Skeletal muscle satellite cell (primary cell): Measurements from ENCODE around the gene RPTOR.
"Not testable (repeated sequence)": the region's sequence is repeated elsewhere in the genome, so short reads cannot be mapped to it uniquely, and the experiment has no call there.

Source experiments
- H3K27me3 ChIP-seq: 2 replicates; pipeline ENCODE4 v1.7.0; 2013; ENCODE audit warnings: low read length; ENCODE audit not compliant: control insufficient read depth, insufficient read depth
- H3K36me3 ChIP-seq: 2 replicates; pipeline ENCODE4 v1.7.0; 2013; ENCODE audit warnings: mild to moderate bottlenecking, control low read depth, low read length; ENCODE audit not compliant: insufficient read depth
- H3K4me1 ChIP-seq: 2 replicates; pipeline ENCODE4 v1.7.0; 2013; ENCODE audit warnings: low read length; ENCODE audit not compliant: control insufficient read depth, insufficient read depth
- H3K4me2 ChIP-seq: 2 replicates; pipeline ENCODE4 v1.7.0; 2013; ENCODE audit warnings: mild to moderate bottlenecking, low read length
- H3K4me3 ChIP-seq: 2 replicates; pipeline ENCODE4 v1.7.0; 2013; ENCODE audit warnings: low read length
- H3K9ac ChIP-seq: 2 replicates; pipeline ENCODE4 v1.7.0; 2013; ENCODE audit warnings: mild to moderate bottlenecking, low read depth, low read length, moderate library complexity
- H3K9me3 ChIP-seq: replicated peaks from 2 replicates; pipeline ENCODE4 v1.7.0; 2013; ENCODE audit warnings: mild to moderate bottlenecking, control low read depth, low read length

Gene RPTOR

DNA sequence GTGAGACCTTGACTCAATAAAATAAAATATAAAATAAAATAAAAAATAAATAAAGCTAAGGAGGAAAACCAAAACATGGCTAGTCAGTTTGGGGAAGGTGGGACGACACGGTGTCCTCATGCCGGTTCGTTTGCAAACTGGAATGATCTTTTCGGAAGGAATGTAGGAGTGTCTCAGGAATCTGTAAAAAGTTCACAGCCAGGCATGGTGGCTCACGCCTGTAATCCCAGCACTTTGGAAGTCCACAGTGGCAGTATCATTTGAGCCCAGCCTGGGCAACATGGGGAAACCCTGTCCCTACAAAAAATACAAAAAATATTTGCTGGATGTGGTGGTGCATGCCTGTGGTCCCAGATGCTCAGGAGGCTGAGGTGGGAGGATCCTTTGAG, 14.7 kb upstream of the RPTOR start:
- no peaks in the 10 kb centered on the region for H3K36me3 ChIP-seq
- H3K9me3 ChIP-seq: no peaks in the 10 kb centered on the region
- H3K4me2 ChIP-seq: peak overlapping the region; percentile 63
- no peaks in the 10 kb centered on the region for H3K27me3 ChIP-seq
- H3K4me3 ChIP-seq: no peak overlapping the region
- peak overlapping the region; percentile 76 for H3K9ac ChIP-seq
- peaks cover 31% of the 10 kb centered on the region for H3K4me1 ChIP-seq

- no peaks in the 10 kb centered on the region for H3K9me3 ChIP-seq
- no peak overlapping the region for H3K4me3 ChIP-seq
- H3K4me2 ChIP-seq: no peak overlapping the region
- H3K27me3 ChIP-seq: no peaks in the 10 kb centered on the region
- H3K36me3 ChIP-seq: no peaks in the 10 kb centered on the region
- no peak overlapping the region for H3K9ac ChIP-seq
- H3K4me1 ChIP-seq: peaks cover 31% of the 10 kb centered on the region
These were observed 13.2 kb upstream of the RPTOR start for GRCh38 chr17:80531400-80531799.

- H3K9ac ChIP-seq, H3K27me3 ChIP-seq, H3K4me3 ChIP-seq, H3K4me2 ChIP-seq, H3K36me3 ChIP-seq, H3K4me1 ChIP-seq, H3K9me3 ChIP-seq: not testable (repeated sequence)
These were observed 7.3 kb upstream of the RPTOR start for GRCh38 chr17:80537386-80537785.

DNA sequence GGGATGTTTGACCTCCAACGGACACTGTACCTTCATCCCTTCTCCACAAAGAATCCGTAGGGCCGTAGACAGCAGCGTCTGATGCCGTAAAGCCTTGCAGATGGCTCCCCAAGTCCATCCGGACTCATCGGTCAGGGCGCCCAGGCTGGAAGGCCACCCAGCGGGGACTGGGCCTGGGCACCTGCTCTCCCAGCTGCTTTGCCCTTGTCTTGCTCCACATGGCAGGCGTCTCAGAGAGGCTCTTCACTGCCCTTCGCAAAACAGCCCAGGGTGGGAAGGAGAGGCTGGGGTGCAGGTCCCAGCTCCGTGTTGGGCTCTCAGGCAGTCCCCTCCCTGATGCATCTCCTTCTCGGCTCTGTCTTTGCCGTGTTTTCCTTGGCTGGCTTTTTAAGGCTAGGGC, 6.2 kb upstream of the RPTOR start:
- Histone ChIP-seq H3K36me3 (no peaks in the 10 kb centered on the region), H3K4me2 (no peak overlapping the region), H3K4me1 (no peaks in the 10 kb centered on the region), H3K4me3 (no peak overlapping the region), H3K9me3 (no peaks in the 10 kb centered on the region), H3K9ac (no peak overlapping the region), H3K27me3 (peaks cover 8% of the 10 kb centered on the region)

DNA sequence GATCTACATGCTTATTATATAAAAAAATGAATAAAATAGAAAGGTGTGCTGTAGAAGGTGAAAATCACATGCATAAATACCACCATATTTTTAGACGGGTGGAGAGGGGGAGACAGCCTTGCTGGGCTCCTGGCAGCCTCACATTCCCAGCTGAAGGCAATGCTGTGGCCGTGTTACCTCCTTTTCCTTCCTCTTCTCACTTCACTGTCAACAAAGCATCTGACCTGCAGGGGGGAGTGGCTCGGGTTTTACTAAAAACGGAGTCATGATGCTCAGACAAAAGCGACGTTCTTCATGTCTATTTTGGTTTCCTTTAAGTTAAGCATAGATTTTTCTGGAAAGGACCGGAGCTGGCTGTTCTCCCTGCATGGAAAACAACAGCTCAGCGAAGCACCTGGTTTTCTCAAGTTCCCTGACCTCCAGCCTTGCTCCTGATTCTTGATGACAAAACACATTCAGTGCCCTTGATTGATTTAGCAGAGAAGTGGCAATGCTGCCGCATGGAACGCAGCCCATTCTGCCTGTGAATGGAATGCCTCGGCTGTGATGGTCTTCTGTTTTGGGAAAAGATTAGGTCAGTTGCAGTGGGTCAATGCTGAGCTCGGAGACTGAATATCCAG, 5.5 kb upstream of the RPTOR start:
- Histone ChIP-seq H3K27me3 (peaks cover 8% of the 10 kb centered on the region), H3K9ac (no peak overlapping the region), H3K4me1 (no peaks in the 10 kb centered on the region), H3K4me2 (no peak overlapping the region), H3K9me3 (no peaks in the 10 kb centered on the region), H3K36me3 (no peaks in the 10 kb centered on the region), H3K4me3 (no peak overlapping the region)

- peaks cover 24% of the 10 kb centered on the region for H3K4me1 ChIP-seq
- peaks cover 4% of the 10 kb centered on the region for H3K27me3 ChIP-seq
- no peaks in the 10 kb centered on the region for H3K36me3 ChIP-seq
- peak overlapping the region; percentile 98 for H3K4me3 ChIP-seq
- peak overlapping the region; percentile 98 for H3K9ac ChIP-seq
- no peaks in the 10 kb centered on the region for H3K9me3 ChIP-seq
- peak overlapping the region; percentile 84 for H3K4me2 ChIP-seq
These were observed 825 bp downstream of the RPTOR start for GRCh38 chr17:80545499-80545826.

GRCh38 chr17:80546267-80546666, 1.6 kb downstream of the RPTOR start:
- no peaks in the 10 kb centered on the region for H3K9me3 ChIP-seq
- H3K4me3 ChIP-seq: peak overlapping the region; percentile 98
- H3K36me3 ChIP-seq: no peaks in the 10 kb centered on the region
- peak overlapping the region; percentile 84 for H3K4me2 ChIP-seq
- peaks cover 24% of the 10 kb centered on the region for H3K4me1 ChIP-seq
- H3K9ac ChIP-seq: peak overlapping the region; percentile 98
- peaks cover 4% of the 10 kb centered on the region for H3K27me3 ChIP-seq

GRCh38 chr17:80552523-80552922, 7.9 kb downstream of the RPTOR start:
- Histone ChIP-seq H3K4me3 (no peak overlapping the region), H3K4me2 (no peak overlapping the region), H3K27me3 (no peaks in the 10 kb centered on the region), H3K36me3 (no peaks in the 10 kb centered on the region), H3K9me3 (no peaks in the 10 kb centered on the region), H3K4me1 (peaks cover 9% of the 10 kb centered on the region), H3K9ac (no peak overlapping the region)

DNA sequence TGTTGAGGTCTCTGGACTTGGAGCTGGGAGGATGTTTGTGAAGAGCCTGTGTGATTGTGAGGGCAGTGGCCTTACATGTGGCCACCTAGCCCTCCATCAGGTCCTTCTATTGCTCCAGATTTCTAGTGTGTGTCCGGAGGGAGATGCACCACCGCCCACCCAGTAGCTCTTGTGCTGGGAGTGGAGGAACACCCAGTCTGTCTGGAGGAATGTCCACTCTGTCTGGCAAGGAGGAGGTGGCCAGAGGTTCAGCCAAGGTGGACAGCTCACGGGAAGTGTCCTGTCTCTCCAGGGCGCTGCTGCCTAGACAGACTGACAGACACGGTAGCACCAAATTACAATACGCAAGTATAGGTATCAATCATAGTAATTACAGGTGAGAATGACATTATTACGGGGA, 10.6 kb downstream of the RPTOR start:
- H3K27me3 ChIP-seq: no peaks in the 10 kb centered on the region
- no peaks in the 10 kb centered on the region for H3K36me3 ChIP-seq
- peaks cover 20% of the 10 kb centered on the region for H3K4me1 ChIP-seq
- H3K4me3 ChIP-seq: no peak overlapping the region
- no peaks in the 10 kb centered on the region for H3K9me3 ChIP-seq
- H3K4me2 ChIP-seq: no peak overlapping the region
- H3K9ac ChIP-seq: no peak overlapping the region

- no peaks in the 10 kb centered on the region for H3K9me3 ChIP-seq
- no peak overlapping the region for H3K9ac ChIP-seq
- H3K27me3 ChIP-seq: no peaks in the 10 kb centered on the region
- H3K4me1 ChIP-seq: peaks cover 26% of the 10 kb centered on the region
- no peaks in the 10 kb centered on the region for H3K36me3 ChIP-seq
- no peak overlapping the region for H3K4me3 ChIP-seq
- H3K4me2 ChIP-seq: no peak overlapping the region
These were observed 13.4 kb downstream of the RPTOR start for GRCh38 chr17:80558046-80558445.

DNA sequence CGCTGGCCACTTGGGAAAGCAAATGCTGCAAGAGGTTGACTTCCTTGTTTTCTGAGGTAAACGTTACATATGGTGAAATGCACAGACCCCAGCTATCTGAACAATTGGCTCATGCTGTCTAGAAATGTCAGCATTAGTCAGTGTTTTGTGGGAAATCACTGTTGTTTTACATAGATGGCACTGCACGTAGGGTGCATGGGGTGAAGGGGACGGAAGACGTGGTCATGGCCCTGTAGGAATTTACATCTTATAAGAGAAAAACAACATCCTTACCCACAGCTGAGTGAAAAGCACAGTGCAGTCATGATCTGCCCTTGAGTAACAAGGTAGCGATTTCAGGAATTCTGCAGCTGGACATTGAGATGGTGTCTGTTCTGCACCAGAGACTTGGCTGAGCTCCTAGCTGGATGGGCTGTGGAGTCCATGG, 15.2 kb downstream of the RPTOR start:
- Histone ChIP-seq H3K27me3 (no peaks in the 10 kb centered on the region), H3K4me3 (no peak overlapping the region), H3K9ac (no peak overlapping the region), H3K9me3 (no peaks in the 10 kb centered on the region), H3K4me2 (peak overlapping the region; percentile 40), H3K4me1 (peaks cover 26% of the 10 kb centered on the region), H3K36me3 (no peaks in the 10 kb centered on the region)

DNA sequence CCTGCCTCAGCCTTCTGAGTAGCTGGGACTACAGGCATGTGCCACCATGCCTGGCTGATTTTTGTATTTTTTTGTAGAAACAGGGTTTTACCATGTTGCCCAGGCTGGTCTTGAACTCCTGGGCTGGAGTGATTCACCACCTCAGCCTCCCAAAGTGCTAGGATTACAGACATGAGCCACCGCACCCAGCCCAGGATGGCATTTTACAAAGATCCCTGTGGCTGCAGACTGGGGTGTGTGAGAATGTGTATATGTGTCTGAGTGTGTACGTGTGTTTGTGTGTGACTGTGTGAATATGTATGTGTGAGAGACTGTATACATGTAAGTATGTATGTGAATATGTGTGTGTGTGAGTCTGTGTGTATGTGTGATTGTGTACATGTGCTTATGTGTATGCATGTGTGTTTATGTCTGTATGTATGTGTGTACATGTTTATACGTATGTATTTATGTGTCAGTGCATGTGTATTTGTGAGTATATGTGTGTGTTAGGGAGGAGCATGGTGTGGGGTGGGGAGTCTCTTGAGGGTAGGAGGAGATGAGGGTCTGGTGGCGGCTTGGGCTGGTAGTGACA, 17.0 kb downstream of the RPTOR start:
- Histone ChIP-seq H3K4me3 (no peak overlapping the region), H3K36me3 (no peaks in the 10 kb centered on the region)

More for the DNA sequence above, 17.0 kb downstream of the RPTOR start:
- H3K27me3 ChIP-seq: no peaks in the 10 kb centered on the region
- H3K4me2 ChIP-seq: no peak overlapping the region
- no peak overlapping the region for H3K9ac ChIP-seq
- no peaks in the 10 kb centered on the region for H3K9me3 ChIP-seq
- H3K4me1 ChIP-seq: peaks cover 26% of the 10 kb centered on the region
